Colonic mucosa (tissue), 4 donors: ENCODE data around the gene OR56A5. TPM values are rescaled to one million over a fixed set of nuclear protein-coding genes. Genes with fewer than 3 reads are reported as not detected.

Experiments used
- DNase-seq: peaks from one replicate; pipeline ENCODE4 v3.0.0-alpha.2; 2020
- H3K27ac ChIP-seq: fragments of 200-600 bp; one replicate; pipeline ENCODE4 v1.8.0; 2021
- H3K27me3 ChIP-seq: fragments of 200-600 bp; one replicate; pipeline ENCODE4 v1.8.0; 2021
- H3K36me3 ChIP-seq: fragments of 200-600 bp; one replicate; pipeline ENCODE4 v1.8.0; 2021
- H3K4me1 ChIP-seq: fragments of 200-600 bp; one replicate; pipeline ENCODE4 v1.8.0; 2021; ENCODE audit warnings: mild to moderate bottlenecking
- H3K4me3 ChIP-seq: fragments of 200-600 bp; one replicate; pipeline ENCODE4 v1.8.0; 2021
- H3K9ac ChIP-seq, 2 donors: one replicate each; pipeline ENCODE4 v1.7.0; 2013; ENCODE audit warnings: control low read depth in 2 of 2, low read depth in 2 of 2, low read length in 2 of 2
- H3K9me3 ChIP-seq: fragments of 200-600 bp; one replicate; pipeline ENCODE4 v1.8.0; 2021
- CTCF ChIP-seq: fragments of 200-600 bp; IDR thresholded peaks from one replicate; pipeline ENCODE4 v1.8.0; 2022; ENCODE audit warnings: antibody characterized with exemption, mild to moderate bottlenecking
- intact Hi-C: fragments of 100-400 bp; cut with DNase I; formaldehyde crosslinking; loops from one replicate; pipeline ENCODE4 v1.14.1; 2022
- total RNA-seq, 2 donors: library from RNA; stranded (reverse); fragmentation: NEBNext Ultra II Directional in 1 of 2; extraction: Animal tissue kit (Norgen Biotek cat#: 25700) in 1 of 2; gene quantifications; one replicate each; pipeline ENCODE4 v1.2.1, GENCODE V29; 2021
- donor health status: healthy.
- donor health status: DM: no; HTN: no; CAD: no.
- donor health status: DM: no; HTN: no; CAD: no.

Gene OR56A5
- total RNA-seq, 2 donors from 2014 or later, result not detected

GRCh38 chr11:6002202-6002699 is 34.0 kb upstream of the OR56A5 start:
- H3K36me3 ChIP-seq, result no peaks in the 10 kb centered on the region
- DNase-seq, result no peak
- intact Hi-C loops, result no loop called here
- no peak overlapping the region for H3K4me3 ChIP-seq
- H3K27ac ChIP-seq, result no peak overlapping the region
- no peaks in the 10 kb centered on the region for H3K27me3 ChIP-seq
- H3K4me1 ChIP-seq, result no peaks in the 10 kb centered on the region
- TF ChIP-seq CTCF, result no peak
- no peak overlapping the region for H3K9ac ChIP-seq
- H3K9me3 ChIP-seq, result no peaks in the 10 kb centered on the region

GRCh38 chr11:5994791-5995190 is 26.5 kb upstream of the OR56A5 start:
- Histone ChIP-seq H3K36me3 (no peaks in the 10 kb centered on the region), H3K4me3 (no peak overlapping the region), H3K4me1 (no peaks in the 10 kb centered on the region), H3K27ac (no peak overlapping the region), H3K9me3 (no peaks in the 10 kb centered on the region), H3K27me3 (no peaks in the 10 kb centered on the region), H3K9ac (no peak overlapping the region)
- no peak for TF ChIP-seq CTCF
- DNase-seq, result no peak
- intact Hi-C loops, result no loop called here

- H3K4me1 ChIP-seq, result no peaks in the 10 kb centered on the region
- H3K9me3 ChIP-seq, result no peaks in the 10 kb centered on the region
- H3K27me3 ChIP-seq, result no peaks in the 10 kb centered on the region
- no peak overlapping the region for H3K27ac ChIP-seq
- intact Hi-C loops, result no loop called here
- no peak overlapping the region for H3K9ac ChIP-seq
- TF ChIP-seq CTCF, result peak; percentile 39
- no peak overlapping the region for H3K4me3 ChIP-seq
- DNase-seq, result no peak
- H3K36me3 ChIP-seq, result no peaks in the 10 kb centered on the region
Observed at GRCh38 chr11:5992604-5993251, 24.4 kb upstream of the OR56A5 start.

- DNase-seq, result no peak
- H3K9me3 ChIP-seq, result no peaks in the 10 kb centered on the region
- H3K27me3 ChIP-seq, result no peaks in the 10 kb centered on the region
- H3K27ac ChIP-seq, result no peak overlapping the region
- H3K4me3 ChIP-seq, result no peak overlapping the region
- no peaks in the 10 kb centered on the region for H3K4me1 ChIP-seq
- TF ChIP-seq CTCF, result no peak
- intact Hi-C loops, result no loop called here
- no peaks in the 10 kb centered on the region for H3K36me3 ChIP-seq
- H3K9ac ChIP-seq, result no peak overlapping the region
Observed at GRCh38 chr11:5992150-5992549, 23.9 kb upstream of the OR56A5 start.

GRCh38 chr11:5989203-5989602 is 20.9 kb upstream of the OR56A5 start:
- Histone ChIP-seq H3K4me1 (no peaks in the 10 kb centered on the region), H3K27ac (no peak overlapping the region), H3K4me3 (no peak overlapping the region), H3K36me3 (no peaks in the 10 kb centered on the region), H3K9ac (no peak overlapping the region), H3K27me3 (no peaks in the 10 kb centered on the region), H3K9me3 (no peaks in the 10 kb centered on the region)
- TF ChIP-seq CTCF, result no peak
- intact Hi-C loops, result no loop called here
- DNase-seq, result no peak
